ENCODE results near the gene SYNDIG1. TPM values are rescaled to one million over a fixed set of nuclear protein-coding genes. Genes with fewer than 3 reads are reported as not detected.

SYNDIG1 gene
- total RNA-seq, 1 experiment from 2014 or later: not detected

- no peak for DNase-seq (ENCODE audit: low read depth, low spot score)
- in situ Hi-C loops (cut with HindIII; ENCODE audit: low pct_unique_long_range_greater_than_20kb, low sequenced_read_pairs) (no loop called here), intact Hi-C loops (cut with micrococcal nuclease; ENCODE audit: unreplicated experiment) (no loop called here)
- H3K27ac ChIP-seq (ENCODE audit: low read length): no peak overlapping the region
- no peak for ATAC-seq
- TF ChIP-seq REST (IDR thresholded peaks at IDR 0.05; ENCODE audit: insufficient read depth in 1 of 2, low read depth in 2 of 2, low read length in 1 of 2) (no peak), SIN3A (IDR thresholded peaks at IDR 0.05; ENCODE audit: borderline replicate concordance, insufficient read depth, low read depth, low read length) (no peak), TCF7L2 (IDR thresholded peaks at IDR 0.05; ENCODE audit: low read depth, low read length) (no peak), CTCF (IDR thresholded peaks at IDR 0.05) (no peak), POLR2AphosphoS5 (IDR thresholded peaks at IDR 0.05; ENCODE audit: low read depth, low read length) (no peak)
- no peaks in the 10 kb centered on the region for H3K9me3 ChIP-seq (ENCODE audit: control insufficient read depth, insufficient read depth, low read depth, low read length)
- POLR2A ChIA-PET: interaction anchor here (0.7 kb wide), 1 partner anchor 23 kb away, joined by 22 read pairs; no protein-coding TSS in a partner anchor
- H3K36me3 ChIP-seq (ENCODE audit: control insufficient read depth, insufficient read depth, low read length): no peaks in the 10 kb centered on the region
- H3K4me1 ChIP-seq (ENCODE audit: control insufficient read depth, insufficient read depth, low read length): peaks cover 8% of the 10 kb centered on the region
- H3K27me3 ChIP-seq (ENCODE audit: control insufficient read depth, insufficient read depth, low read length): no peaks in the 10 kb centered on the region
- H3K4me3 ChIP-seq (ENCODE audit: low read depth in 2 of 2, low read length in 2 of 2): no peak overlapping the region
- BruUV-seq (replicated peaks): no TSS peak
- CTCF ChIA-PET: no interaction called here
Observed at GRCh38 chr20:24633521-24633920, 164.1 kb downstream of the SYNDIG1 start.

- ChIA-PET POLR2A (no interaction called here), CTCF (no interaction called here)
- no peak for DNase-seq (ENCODE audit: low read depth, low spot score)
- peak; percentile 90 for ATAC-seq
- peaks cover 8% of the 10 kb centered on the region for H3K4me1 ChIP-seq (ENCODE audit: control insufficient read depth, insufficient read depth, low read length)
- in situ Hi-C loops (cut with HindIII; ENCODE audit: low pct_unique_long_range_greater_than_20kb, low sequenced_read_pairs): no loop called here
- no TSS peak for BruUV-seq (replicated peaks)
- intact Hi-C loops (cut with micrococcal nuclease; ENCODE audit: unreplicated experiment): no loop called here
- H3K27ac ChIP-seq (ENCODE audit: low read length): peak overlapping the region; percentile 41; the same call in 1 of the 2 replicates
- no peak overlapping the region; a peak in 1 of 4 replicates for H3K4me3 ChIP-seq (ENCODE audit: low read depth in 2 of 2, low read length in 2 of 2)
- no peaks in the 10 kb centered on the region for H3K9me3 ChIP-seq (ENCODE audit: control insufficient read depth, insufficient read depth, low read depth, low read length)
- H3K36me3 ChIP-seq (ENCODE audit: control insufficient read depth, insufficient read depth, low read length): no peaks in the 10 kb centered on the region
- no peak for TF ChIP-seq POLR2AphosphoS5 (IDR thresholded peaks at IDR 0.05; ENCODE audit: low read depth, low read length)
- TF ChIP-seq REST (IDR thresholded peaks at IDR 0.05; ENCODE audit: insufficient read depth in 1 of 2, low read depth in 2 of 2, low read length in 1 of 2): no peak
- no peak for TF ChIP-seq TCF7L2 (IDR thresholded peaks at IDR 0.05; ENCODE audit: low read depth, low read length)
- TF ChIP-seq SIN3A (IDR thresholded peaks at IDR 0.05; ENCODE audit: borderline replicate concordance, insufficient read depth, low read depth, low read length): no peak
- no peak for TF ChIP-seq CTCF (IDR thresholded peaks at IDR 0.05)
- H3K27me3 ChIP-seq (ENCODE audit: control insufficient read depth, insufficient read depth, low read length): no peaks in the 10 kb centered on the region
Observed at GRCh38 chr20:24634855-24635254, 165.4 kb downstream of the SYNDIG1 start.

All from Panc1 (cell line).